Urothelium cell line (cell line): Measurements from ENCODE around the gene CYP2E1.
"Not testable (repeated sequence)": the region's sequence is repeated elsewhere in the genome, so short reads cannot be mapped to it uniquely, and the experiment has no call there.

Source experiments
- DNase-seq: peaks from one replicate; pipeline ENCODE4 v3.0.0; 2011; ENCODE audit warnings: low spot score, mixed read lengths
- FAIRE-seq: peaks from 2 replicates; lab custom pipeline; 2011; peaks lifted over from hg19 to GRCh38; lab: Jason Lieb, UNC

CYP2E1 gene

GRCh38 chr10:133568831-133569527 lies 41.8 kb downstream of the CYP2E1 start:
- FAIRE-seq, DNase-seq: not testable (repeated sequence)

GRCh38 chr10:133569801-133570200 lies 42.6 kb downstream of the CYP2E1 start:
- FAIRE-seq, DNase-seq: not testable (repeated sequence)

GRCh38 chr10:133572055-133572454 lies 44.9 kb downstream of the CYP2E1 start:
- not testable (repeated sequence) for FAIRE-seq, DNase-seq

GRCh38 chr10:133573460-133573859 lies 46.3 kb downstream of the CYP2E1 start:
- not testable (repeated sequence) for FAIRE-seq, DNase-seq

- not testable (repeated sequence) for FAIRE-seq, DNase-seq
Observed at GRCh38 chr10:133577037-133577436, 49.9 kb downstream of the CYP2E1 start.
